HG03060 (cell line): ENCODE measurements around the gene FOLR1.
A peak's percentile ranks its signal among the peaks of the same experiment; 100 is the strongest.

Source experiments
- ATAC-seq: cut with Tn5 transposase; IDR thresholded peaks from one replicate; pipeline ENCODE4 v1.9.1; 2021; ENCODE audit warnings: low read depth, moderate number of reproducible peaks; ENCODE audit not compliant: unreplicated experiment

FOLR1 gene

GRCh38 chr11:72222907-72223614 lies 31.1 kb downstream of the FOLR1 start:
- ATAC-seq = peak; percentile 48

- peak; percentile 20 for ATAC-seq
These were observed 31.9 kb downstream of the FOLR1 start for GRCh38 chr11:72223615-72224563.

GRCh38 chr11:72224564-72225410 lies 32.8 kb downstream of the FOLR1 start, which contains the start of gene INPPL1:
INPPL1 (plus strand) TSS chr11:72224767; CDS start chr11:72224985, 218 bp downstream.
- ATAC-seq = no peak

GRCh38 chr11:72225411-72225951 lies 33.5 kb downstream of the FOLR1 start:
- ATAC-seq = no peak

GRCh38 chr11:72226701-72227100 lies 34.8 kb downstream of the FOLR1 start:
- no peak for ATAC-seq

- ATAC-seq = no peak
These were observed 35.6 kb downstream of the FOLR1 start for GRCh38 chr11:72227316-72228228.

GRCh38 chr11:72228229-72228843 lies 36.4 kb downstream of the FOLR1 start:
- ATAC-seq = no peak

- ATAC-seq = no peak
These were observed 36.9 kb downstream of the FOLR1 start for GRCh38 chr11:72228844-72229231.

- ATAC-seq = no peak
These were observed 37.5 kb downstream of the FOLR1 start for GRCh38 chr11:72229336-72229924.

- no peak for ATAC-seq
These were observed 38.2 kb downstream of the FOLR1 start for GRCh38 chr11:72229925-72230763.

GRCh38 chr11:72230764-72231365 lies 38.9 kb downstream of the FOLR1 start:
- ATAC-seq = no peak

GRCh38 chr11:72231396-72232259 lies 39.7 kb downstream of the FOLR1 start:
- ATAC-seq = no peak

GRCh38 chr11:72232260-72233055 lies 40.5 kb downstream of the FOLR1 start:
- ATAC-seq = no peak

GRCh38 chr11:72233056-72233772 lies 41.3 kb downstream of the FOLR1 start:
- no peak for ATAC-seq
